ENCODE results near the gene TALDO1.

The TALDO1 gene

DNA sequence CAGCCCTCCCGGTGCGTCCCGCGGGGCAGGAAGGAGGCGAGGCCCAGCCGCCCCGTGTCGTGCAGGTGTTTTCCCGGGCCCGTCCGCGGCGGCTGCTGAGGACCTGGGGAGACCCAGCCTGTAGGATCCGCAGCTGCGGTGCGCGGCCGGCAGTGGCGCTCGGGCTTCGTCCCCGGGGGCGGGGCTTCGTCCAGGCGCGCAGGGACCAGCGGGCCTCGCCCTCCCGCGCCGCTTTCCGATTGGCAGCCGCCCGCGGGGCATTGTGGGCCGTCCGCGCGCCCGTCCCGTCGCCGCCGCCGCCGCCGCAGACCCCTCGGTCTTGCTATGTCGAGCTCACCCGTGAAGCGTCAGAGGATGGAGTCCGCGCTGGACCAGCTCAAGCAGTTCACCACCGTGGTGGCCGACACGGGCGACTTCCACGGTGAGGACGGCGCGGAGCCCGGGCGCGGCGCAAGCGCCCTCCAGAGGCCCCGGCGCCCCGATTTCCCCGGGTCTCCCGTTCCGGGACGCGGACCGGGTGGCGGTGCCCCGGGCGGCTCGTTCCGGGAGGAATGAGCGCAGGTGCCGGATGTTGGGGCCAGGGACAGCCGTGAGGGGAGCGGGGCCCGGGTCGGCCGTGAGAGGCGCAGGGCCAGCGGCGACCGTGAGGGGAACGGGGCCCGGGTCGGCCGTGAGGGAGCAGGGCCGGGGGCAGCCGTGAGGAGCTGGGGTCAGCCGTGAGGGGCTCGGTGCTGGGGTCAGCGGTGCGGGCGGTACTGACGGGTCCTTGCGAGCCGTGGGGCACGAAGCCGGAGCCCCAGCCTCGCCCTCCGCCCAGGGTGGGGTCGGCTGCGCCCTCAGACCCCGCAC lies at the start of gene TALDO1:
TSS of gene TALDO1 (plus strand) at position 307 of the 849 bp plus-strand sequence. CDS start at position 325, 18 bp downstream.
- peak; percentile 40 for DNase-seq (ENCODE audit: low read depth, low spot score)

DNA sequence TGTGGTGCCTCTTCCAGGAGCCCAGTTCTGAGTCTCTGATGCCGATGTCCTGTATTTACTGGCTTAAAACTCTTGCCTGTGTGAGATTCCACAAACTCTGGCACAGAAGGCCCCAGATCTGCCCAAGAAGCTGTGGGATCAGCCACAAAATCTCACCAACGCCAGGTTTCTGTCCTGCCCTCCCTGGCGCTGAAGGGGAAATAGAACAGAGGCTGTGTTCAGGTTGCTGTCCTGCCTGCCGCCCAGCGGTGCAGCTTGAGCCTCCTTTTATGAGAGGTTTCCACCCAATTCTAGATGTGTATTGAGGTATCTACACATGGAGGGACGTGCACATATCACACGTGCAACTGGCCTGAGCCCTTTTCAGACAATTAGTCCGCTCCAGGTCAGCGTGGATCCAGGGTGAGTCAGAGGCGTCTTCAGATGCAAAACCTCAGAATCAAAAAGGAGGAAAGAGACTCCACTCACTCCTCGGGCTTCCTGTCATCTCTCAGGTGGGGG lies 49.4 kb upstream of the TALDO1 start:
- DNase-seq (ENCODE audit: low read depth, low spot score) = no peak

DNA sequence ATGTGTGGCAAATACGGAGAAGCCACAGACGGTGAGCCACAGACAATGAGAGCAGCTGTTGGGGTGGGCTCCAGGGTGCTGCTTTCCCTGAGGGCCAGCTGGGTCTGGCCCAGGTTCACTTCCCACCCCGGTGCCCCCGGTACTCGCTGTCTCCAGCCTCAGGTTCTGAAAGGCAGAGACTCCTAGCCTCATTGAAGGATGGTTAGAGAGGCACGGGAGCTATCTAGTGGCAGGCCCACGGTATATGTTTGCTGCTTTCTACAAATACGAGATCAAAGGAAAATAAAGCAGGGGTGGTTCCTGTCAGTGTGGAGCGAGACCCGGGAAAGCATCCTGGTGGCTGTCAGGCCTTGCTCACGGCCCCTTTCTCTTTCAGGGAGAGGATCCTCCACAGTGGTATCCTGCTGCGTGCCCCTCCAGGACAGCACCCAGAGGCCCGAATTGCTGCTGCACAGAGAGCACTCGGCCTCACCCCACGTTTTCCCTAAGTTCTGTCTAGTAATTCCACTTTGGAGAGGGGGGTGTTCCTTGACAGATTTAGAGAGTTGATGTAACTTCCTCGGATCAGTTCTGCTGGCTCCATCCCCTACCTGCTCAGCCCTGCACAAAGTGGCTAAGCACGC lies 48.7 kb upstream of the TALDO1 start:
- no peak for DNase-seq (ENCODE audit: low read depth, low spot score)

DNA sequence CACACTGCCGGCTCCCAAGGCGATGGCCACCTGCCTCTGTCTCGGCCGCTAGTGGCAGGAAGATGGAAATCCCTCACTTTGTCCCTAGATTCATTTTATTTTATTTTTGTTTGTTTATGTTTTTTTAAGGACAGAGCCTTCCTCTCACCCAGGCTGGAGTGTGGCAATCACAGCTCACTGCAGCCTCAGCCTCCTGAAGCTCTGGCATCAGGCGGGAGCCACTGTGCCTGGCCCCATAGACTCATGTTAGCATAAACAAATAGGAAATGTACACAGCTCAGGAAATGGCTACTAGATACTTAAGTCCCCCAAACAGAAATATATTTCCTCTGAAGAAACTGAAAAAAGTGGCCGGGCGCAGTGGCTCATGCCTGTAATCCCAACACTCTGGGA lies 48.2 kb upstream of the TALDO1 start:
- DNase-seq (ENCODE audit: low read depth, low spot score) = no peak

DNA sequence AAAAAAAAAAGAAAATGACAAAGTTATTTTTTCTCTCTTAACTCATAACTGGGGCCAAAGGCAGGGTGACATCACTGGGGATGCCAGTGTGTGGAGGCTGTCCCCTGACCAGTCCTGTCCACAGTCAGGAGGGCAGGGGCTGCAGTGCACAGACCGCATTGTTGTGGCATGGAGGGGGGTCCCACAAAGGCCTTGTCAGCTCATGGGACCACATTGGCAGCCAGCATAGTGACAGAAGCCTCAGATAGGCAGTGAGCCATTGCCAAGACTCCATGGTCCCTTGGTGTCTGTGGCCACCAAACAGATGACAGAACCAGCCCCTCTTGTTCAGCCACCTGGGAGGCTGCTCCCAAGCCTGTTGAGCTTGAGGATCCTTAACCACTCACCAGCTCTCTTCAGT lies 47.5 kb upstream of the TALDO1 start:
- DNase-seq (ENCODE audit: low read depth, low spot score) = no peak

DNA sequence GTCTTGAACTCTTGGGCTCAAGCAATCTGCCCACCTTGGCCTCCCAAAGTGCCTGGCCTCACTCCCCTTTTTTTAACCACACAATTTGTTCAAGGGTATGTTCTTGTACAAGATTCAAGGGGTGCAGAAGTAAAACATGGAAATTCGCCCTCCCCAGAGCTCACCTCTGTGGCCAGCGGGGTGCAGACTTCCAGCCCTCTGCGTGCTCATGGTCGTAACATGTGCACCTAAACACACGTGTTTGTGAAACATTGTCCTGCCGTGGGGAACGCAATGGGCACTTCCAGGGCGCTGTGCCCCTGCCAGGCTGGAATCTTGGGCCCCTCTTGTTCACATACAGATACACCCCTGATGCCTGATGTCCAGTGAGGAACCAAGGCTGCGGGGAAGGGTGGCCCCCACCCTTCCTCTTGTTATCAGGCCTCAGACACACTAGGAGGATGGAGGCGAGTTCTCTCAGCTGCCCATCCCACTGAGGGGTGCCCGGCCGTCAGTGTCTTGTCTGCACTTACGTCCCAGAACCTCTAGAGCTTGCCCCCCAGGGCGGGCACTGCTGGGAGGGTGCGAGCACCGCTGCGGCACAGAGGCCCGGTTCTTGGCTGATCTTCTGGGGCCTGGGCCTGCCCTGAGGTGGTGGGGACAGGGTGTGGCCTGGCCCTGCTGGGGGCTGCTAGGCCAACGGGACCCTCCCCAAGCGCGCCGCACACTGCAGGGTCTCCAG lies 45.4 kb upstream of the TALDO1 start:
- no peak for DNase-seq (ENCODE audit: low read depth, low spot score)

DNA sequence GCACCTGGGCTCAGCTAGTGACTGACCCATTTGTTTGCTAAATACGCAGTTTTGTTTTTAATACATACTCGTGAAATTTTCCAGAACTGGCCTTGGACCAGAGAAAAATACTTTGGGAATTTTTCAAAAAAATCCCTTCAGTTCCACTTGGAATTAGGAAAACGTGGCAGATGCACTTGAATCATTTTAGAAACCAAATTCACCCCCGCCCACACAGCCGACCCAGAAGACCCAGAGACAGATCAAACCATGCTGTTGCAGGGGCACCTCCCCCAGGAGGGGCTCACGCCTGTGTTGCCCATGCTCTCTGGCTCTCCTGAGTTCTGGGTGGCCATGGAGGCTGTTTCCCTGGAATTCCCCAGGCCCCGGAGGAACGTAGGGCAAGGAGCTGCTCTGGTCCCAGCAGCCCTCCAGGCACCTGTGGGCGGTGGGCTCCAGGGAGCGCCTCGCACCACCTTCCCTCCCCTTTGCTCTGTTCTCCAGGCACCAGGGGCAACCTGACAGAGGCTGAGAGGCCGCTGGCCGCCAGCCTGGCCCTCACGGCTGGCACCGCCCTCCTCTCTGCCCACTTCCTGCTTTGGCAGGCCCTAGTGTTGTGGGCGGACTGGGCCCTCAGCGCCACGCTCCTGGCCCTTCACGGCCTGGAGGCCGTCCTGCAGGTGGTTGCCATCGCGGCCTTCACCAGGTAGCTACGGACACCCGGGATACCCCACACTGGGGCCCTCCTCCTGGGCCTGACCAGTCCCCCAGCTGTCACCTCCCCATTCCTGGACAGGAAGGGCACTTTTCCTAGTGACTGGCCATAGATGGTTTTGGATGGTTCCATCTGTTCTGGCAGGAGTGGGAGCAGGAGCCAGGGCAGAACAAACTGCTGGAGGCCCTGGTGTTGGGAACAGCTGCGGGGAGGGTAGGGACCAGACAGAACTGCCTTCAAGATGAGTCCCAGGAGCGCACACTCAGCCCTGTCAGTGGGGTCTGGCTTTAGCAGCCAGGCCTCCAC lies 44.5 kb upstream of the TALDO1 start:
- DNase-seq (ENCODE audit: low read depth, low spot score) = no peak

DNA sequence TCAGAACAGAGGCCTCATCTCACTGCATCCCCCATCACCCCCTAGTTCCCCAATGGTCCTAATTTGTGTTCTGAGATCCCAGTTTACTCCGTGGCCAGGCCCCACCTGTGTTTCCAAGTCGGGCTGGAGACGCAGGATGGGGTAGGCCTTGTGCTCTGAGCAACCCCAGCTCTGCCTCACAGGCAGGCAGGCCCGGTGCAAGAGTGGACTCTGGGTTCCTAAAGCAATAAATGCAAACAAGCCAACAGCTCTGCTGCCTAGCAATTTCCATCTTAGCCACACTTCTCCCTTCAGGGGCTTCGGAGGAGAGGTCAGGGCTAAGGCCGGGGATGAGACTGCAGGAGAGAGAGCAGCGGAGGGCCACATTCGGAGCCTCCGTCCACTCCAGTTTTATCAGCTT lies 43.8 kb upstream of the TALDO1 start:
- no peak for DNase-seq (ENCODE audit: low read depth, low spot score)

DNA sequence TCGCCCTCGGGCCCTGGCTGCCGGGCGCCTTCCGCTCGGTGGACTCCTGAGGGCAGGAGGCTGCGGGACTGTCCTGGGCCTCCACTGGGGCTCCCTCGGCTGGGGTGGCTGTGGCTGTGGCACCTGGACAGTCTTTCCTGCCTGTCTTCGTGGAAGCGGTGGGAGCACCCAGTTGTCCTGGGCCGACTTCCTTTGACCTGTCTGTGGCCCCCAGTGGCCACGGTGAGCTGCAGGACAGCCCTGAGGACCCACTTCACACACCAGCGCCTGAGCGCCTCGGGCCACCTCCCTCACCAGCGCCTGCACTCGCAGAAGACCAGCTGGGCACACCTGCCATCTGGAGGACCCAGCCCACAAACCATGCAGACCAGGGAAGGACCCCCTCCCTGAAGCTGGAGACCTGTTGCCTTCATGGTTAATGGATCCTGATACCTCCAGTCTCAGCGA lies 43.0 kb upstream of the TALDO1 start:
- no peak for DNase-seq (ENCODE audit: low read depth, low spot score)

DNA sequence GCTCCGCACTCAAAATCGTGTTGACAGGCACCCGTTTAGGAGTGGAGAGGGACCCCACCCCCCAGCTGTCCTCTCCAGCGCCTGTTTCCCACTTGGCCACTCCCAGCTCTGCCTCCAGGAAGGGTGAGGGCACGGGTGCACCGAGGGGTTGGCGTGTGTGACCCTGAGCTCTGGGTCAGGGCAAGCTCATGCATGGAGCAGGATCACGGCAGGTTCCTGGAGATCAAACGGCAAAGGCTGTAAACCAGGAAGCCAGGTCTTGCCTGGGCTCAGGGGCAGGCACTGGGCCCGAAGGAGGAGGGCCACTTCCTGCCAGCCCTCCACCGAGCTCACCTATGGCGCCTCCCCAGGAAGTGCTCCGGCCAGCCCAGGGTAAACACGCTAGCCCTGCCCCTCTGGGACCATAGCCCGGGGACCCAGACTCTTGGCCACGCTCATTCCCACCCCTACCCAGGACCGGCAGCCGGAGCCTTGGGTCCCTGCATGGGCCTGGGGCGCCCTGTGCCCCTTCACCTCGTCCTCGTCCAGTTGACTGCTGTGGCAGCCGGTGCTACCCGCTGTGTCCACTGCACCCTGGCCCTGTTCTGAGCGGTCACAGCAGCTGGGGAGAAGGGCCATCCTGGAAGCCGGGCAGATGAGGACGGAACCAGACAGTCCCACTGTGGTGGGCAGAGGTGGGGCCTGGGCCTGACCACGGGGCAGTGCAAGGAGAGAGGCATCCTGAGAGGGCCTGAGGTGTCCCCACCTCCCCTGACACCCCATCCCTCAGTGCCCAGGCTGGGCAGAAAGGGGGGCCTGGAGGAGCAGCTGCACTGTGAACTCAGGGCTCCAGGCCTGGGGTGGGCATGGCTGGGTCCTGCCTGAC lies 42.3 kb upstream of the TALDO1 start:
- DNase-seq (ENCODE audit: low read depth, low spot score) = no peak

DNA sequence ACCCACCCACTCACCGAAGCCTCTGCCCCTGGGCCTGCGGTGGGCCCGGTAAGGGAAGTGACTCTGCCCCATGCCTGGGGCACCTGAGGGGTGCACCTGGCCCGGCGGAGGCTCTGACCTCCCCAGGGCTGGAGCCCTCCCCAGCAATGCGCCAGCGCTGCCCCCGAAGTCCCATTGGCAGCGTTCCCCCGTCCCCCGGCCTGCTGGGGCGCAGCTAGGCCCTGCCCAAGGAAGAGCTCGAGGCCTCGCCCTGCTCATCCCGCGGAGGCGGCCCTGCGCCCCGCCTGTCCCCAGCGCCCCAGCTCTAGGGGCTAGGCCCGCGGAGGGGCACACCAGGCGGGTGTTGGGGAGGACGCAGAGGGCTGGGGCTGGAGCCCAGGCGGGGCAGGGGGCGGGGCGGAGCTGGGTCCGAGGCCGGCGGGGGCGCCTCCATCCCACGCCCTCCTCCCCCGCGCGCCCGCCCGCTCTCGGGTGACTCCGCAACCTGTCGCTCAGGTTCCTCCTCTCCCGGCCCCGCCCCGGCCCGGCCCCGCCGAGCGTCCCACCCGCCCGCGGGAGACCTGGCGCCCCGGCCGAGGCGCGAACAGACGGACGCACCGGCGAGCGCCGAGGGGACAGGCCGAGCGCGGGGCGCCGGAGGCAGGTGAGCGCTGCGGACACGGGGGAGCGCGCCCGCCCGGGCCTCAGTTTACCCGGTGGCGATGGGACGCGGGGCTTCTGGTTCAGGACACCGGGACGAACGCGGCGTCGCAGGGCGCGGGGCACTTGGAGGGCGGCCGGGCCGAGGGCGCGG lies 41.4 kb upstream of the TALDO1 start, which contains the start of gene EPS8L2:
TSS of gene EPS8L2 (plus strand) at position 586 of the 793 bp plus-strand sequence. CDS start 3,177 bp downstream, outside the sequence.
- no peak for DNase-seq (ENCODE audit: low read depth, low spot score)

DNA sequence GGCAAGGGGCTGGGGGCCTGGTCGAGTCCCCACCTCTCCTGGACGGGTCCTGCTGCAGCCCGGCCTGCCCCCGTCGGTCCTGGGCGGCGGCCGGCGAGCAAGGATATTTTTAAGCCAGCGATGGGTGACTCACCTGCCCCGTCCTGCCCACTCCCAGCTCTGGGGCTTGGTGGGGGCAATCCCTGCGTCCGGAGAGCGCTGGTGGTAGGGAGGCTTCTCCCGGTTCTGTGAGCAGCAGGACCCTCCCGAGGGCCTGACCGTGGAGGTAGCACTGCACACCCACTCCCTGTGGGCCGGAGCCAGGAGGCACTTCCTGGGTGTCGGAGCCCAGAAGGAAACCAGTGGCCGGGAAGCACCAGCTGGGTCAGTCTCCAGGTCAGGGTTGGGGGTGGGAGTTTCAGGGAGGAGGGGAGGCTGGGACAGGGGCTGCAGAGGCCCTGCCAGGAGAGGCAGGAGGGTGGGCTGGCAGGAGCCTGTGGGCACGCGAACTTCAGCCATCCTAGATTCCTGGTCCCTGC lies 40.8 kb upstream of the TALDO1 start:
- DNase-seq (ENCODE audit: low read depth, low spot score) = no peak

DNA sequence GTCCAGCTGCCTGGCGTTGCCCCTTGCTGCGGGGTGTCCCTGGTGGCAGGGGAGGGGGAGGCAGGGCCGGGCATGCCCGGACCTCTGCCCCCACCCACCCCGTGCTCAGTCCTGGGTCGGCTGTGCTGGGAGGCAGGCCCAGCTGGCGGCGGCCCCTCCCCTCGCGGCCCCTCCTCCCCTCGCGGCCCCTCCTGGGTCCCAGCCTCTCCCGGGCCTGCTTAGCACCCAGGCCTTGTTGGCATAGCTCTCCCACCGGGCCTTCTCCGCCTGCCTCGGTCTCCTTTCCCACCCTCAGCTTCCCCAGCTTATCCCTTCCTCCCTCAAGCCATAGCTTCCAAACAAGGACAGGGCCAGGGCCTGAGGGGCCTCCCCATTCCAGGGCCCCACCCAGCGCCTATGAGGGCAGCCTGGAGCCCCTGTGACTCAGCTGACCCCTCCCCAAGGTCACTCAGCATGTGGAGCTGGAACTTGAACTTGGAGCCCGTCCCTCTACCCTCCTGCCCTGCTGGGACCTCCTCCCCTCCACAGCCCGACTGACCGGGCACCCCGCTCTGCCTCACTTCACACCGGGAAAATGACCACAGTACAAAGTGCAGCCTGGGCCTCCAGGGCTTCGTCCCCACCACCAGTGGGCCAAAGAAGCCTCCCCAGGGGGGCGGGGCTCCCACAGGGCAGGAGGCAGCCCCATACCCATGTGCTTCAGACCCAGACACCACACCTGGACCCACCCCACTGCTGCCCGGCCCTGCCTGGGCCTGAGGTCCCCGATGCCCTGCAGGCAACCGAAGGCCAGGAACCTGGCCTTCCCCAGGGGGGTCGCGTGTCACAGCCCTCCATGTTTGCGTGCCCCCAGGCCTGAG lies 40.1 kb upstream of the TALDO1 start:
- no peak for DNase-seq (ENCODE audit: low read depth, low spot score)

DNA sequence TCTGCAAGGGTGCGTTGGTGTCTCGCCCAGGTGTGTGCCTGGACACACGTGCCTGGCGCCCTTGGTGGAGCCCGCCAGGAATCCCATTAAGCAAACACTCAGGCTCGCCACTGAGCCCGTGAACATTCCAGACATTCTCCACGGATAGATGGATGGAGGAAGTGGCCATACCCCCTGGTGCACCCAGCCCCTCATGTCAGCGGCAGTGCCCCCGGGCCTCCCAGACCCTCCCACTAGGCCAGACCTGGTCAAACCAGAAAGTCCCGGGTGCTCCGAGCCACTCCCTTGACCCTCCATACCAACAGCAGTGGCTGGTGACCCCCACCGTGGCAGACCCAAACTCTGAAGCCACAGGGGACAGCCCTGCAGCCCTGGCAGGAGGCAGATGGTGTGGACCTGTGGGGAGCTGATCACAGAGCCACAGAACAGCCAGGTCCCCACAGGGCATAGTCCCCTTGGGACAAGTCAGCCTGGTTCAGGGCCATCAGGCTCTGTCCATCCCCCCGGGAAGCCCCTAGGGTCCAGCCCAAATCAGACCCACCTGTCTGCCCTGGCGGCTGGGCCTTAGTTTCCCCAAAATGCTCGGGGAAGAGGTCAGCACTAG lies 39.3 kb upstream of the TALDO1 start:
- no peak for DNase-seq (ENCODE audit: low read depth, low spot score)

DNA sequence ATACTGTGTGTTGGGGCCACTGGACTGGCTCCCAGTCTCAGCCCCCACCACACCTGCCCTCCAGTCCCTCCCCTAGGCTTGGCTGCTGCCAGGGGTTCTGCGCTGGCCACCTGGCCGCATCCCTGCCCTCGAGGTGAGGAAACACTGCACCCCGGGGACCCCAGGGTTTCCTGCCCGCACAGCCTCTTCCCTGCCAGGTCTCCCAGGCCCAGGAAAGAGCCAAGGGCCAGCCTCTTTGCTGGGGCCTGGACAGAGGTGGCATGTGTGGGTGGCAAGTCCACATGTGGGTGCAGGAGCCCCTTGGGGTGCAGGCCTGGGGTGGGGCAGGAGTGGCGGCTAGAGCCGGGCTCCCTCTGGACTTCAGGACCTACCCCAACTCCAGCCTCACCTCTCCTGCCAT lies 38.8 kb upstream of the TALDO1 start:
- no peak for DNase-seq (ENCODE audit: low read depth, low spot score)

DNA sequence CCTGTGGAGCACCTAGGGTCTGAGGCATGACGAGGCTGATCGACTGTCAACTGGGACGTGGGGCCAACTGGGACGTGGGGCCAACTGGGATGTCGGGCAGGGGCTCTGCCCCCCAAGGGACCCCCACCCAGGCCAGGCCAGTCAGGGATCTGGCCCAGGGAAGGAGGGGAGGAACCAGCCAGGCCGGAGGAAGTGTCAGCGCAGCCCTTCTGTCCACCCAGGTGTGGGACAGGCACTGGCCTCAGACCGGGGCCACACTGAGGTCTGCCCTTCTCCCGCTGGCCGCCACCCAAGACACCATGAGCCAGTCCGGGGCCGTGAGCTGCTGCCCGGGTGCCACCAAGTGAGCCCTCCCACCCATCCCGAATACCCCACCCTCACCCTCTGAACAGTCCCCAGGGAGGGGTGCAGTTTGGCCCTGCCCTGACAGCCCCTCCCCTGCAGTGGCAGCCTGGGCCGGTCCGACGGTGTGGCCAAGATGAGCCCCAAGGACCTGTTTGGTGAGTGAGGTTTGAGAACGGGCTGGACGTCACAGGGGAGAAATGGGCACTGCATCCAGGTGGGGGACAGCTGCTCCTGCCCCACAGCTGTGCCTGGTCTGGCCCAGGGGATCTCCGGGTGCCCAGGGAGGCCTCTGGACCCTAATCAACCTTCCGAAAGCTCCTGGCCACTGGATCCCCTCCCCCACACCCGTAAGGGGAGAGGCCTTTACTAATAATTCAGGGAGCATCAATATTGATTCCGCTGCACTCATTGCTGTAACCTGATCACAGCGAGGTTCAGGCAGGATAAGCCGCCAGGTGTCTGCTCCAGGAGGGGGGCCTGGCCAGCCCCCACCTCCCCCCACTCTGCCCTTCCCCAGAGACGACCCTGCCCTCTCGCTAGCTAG lies 37.9 kb upstream of the TALDO1 start:
- DNase-seq (ENCODE audit: low read depth, low spot score) = no peak

All from smooth muscle cell of the brain vasculature (primary cell).